PC-3 (cell line): ENCODE measurements around the gene ABHD1. TPM values are rescaled to one million over a fixed set of nuclear protein-coding genes. Genes with fewer than 3 reads are reported as not detected.

Source experiments
- ATAC-seq: fragments of 200-7000 bp; cut with Tn5 transposase; 2 replicates; pipeline ENCODE4 v1.9.1; 2020; ENCODE audit warnings: mild to moderate bottlenecking, moderate library complexity
- BruUV-seq: library from RNA; stranded (reverse); fragments of 400-500 nt; replicated peaks from 2 replicates; lab custom pipeline; 2021; lab: Mats Ljungman, UMichigan
- CTCF ChIA-PET: fragments of 300-600 bp; sonication (Branson Sonifier 250); formaldehyde crosslinking; loops from one replicate; lab custom pipeline; 2022; ENCODE audit warnings: antibody characterized with exemption; lab: Charles Lee
- POLR2A ChIA-PET: fragments of 300-600 bp; sonication (Branson Sonifier 250); formaldehyde crosslinking; loops from one replicate; lab custom pipeline; 2022; ENCODE audit warnings: antibody characterized with exemption; ENCODE audit not compliant: unreplicated experiment; lab: Charles Lee
- DNase-seq: peaks from one replicate; pipeline ENCODE4 v3.0.0-alpha.2; 2015
- H2AFZ ChIP-seq: fragments of 300-600 bp; sonication (generic); 2 replicates; pipeline ENCODE4 v1.6.0; 2016; ENCODE audit warnings: antibody characterized with exemption, low read length
- H3F3A ChIP-seq: fragments of 300-600 bp; sonication (generic); one replicate; pipeline ENCODE4 v1.6.0; 2017; ENCODE audit warnings: antibody characterized with exemption, low read length, control low read depth, mild to moderate bottlenecking; ENCODE audit not compliant: unreplicated experiment
- H3K27ac ChIP-seq: fragments of 300-600 bp; sonication (generic); 2 replicates; pipeline ENCODE4 v1.5.1; 2016; ENCODE audit warnings: mild to moderate bottlenecking, low read length
- H3K27me3 ChIP-seq: fragments of 300-600 bp; sonication (generic); 2 replicates; pipeline ENCODE4 v1.6.1; 2016; ENCODE audit warnings: low read length, mixed read lengths
- H3K36me3 ChIP-seq: fragments of 300-600 bp; sonication (generic); 2 replicates; pipeline ENCODE4 v1.6.1; 2016; ENCODE audit warnings: low read depth, mixed run types, low read length, mixed read lengths
- H3K4me1 ChIP-seq: fragments of 300-600 bp; sonication (generic); 2 replicates; pipeline ENCODE4 v1.5.1; 2016; ENCODE audit warnings: low read length; ENCODE audit not compliant: insufficient read depth
- H3K4me2 ChIP-seq: fragments of 300-600 bp; sonication (generic); 2 replicates; pipeline ENCODE4 v1.6.0; 2016; ENCODE audit warnings: low read length
- H3K4me3 ChIP-seq: fragments of 300-600 bp; sonication (generic); 2 replicates; pipeline ENCODE4 v1.5.1; 2016; ENCODE audit warnings: mild to moderate bottlenecking, low read length, mixed read lengths
- H3K79me2 ChIP-seq: fragments of 300-600 bp; sonication (generic); 2 replicates; pipeline ENCODE4 v1.6.1; 2017; ENCODE audit warnings: low read length, mixed read lengths
- H3K9ac ChIP-seq: fragments of 300-600 bp; sonication (generic); 2 replicates; pipeline ENCODE4 v1.6.0; 2016; ENCODE audit warnings: mild to moderate bottlenecking, low read length
- H3K9me2 ChIP-seq: fragments of 300-600 bp; sonication (generic); replicated peaks from 2 replicates; pipeline ENCODE4 v1.6.1; 2016; ENCODE audit warnings: mixed run types, low read length, mixed read lengths
- H3K9me3 ChIP-seq: fragments of 300-600 bp; sonication (generic); 2 replicates; pipeline ENCODE4 v1.6.1; 2016; ENCODE audit warnings: low read length, mixed read lengths
- H4K20me1 ChIP-seq: fragments of 300-600 bp; sonication (generic); 2 replicates; pipeline ENCODE4 v1.6.1; 2016; ENCODE audit warnings: low read length, mixed read lengths
- CTCF ChIP-seq: fragments of 300-600 bp; sonication (generic); conservative IDR thresholded peaks from 2 replicates; pipeline ENCODE4 v1.5.1; 2017; ENCODE audit warnings: antibody characterized with exemption, low read depth, mild to moderate bottlenecking, low read length
- EZH2 ChIP-seq: fragments of 300-600 bp; sonication (generic); IDR thresholded peaks from one replicate; pipeline ENCODE4 v1.6.1; 2017; ENCODE audit warnings: antibody characterized with exemption, mild to moderate bottlenecking, low read length; ENCODE audit not compliant: unreplicated experiment
- EZH2phosphoT487 ChIP-seq: fragments of 300-600 bp; sonication (generic); IDR thresholded peaks from 2 replicates; pipeline ENCODE4 v1.6.1; 2018; ENCODE audit warnings: mild to moderate bottlenecking, antibody characterized with exemption, low read length, borderline replicate concordance
- intact Hi-C: fragments of 100-400 bp; cut with micrococcal nuclease; formaldehyde crosslinking; loops from 2 replicates; pipeline ENCODE4 v1.9.0; 2023
- total RNA-seq: library from RNA; depleted of rRNA; stranded (reverse); fragments of >200 nt; gene quantifications from 2 replicates; pipeline ENCODE4 v1.2.3, GENCODE V29; 2014

The ABHD1 gene
- total RNA-seq, 1 experiment from 2014 or later: 0.36 TPM

GRCh38 chr2:27149570-27150405 is 26.2 kb downstream of the ABHD1 start:
- no peak overlapping the region for H3K4me3 ChIP-seq
- no peaks in the 10 kb centered on the region for H3K27me3 ChIP-seq
- no TSS peak for BruUV-seq
- no peak overlapping the region for H2AFZ ChIP-seq
- no peak overlapping the region for H3K27ac ChIP-seq
- H3F3A ChIP-seq: no peaks in the 10 kb centered on the region
- H3K4me2 ChIP-seq: no peak overlapping the region
- DNase-seq (no peak), ATAC-seq (no peak)
- CTCF ChIA-PET: no interaction called here
- no peaks in the 10 kb centered on the region for H3K9me3 ChIP-seq
- H3K9me2 ChIP-seq: no peaks in the 10 kb centered on the region
- no peaks in the 10 kb centered on the region for H3K36me3 ChIP-seq
- H4K20me1 ChIP-seq: no peaks in the 10 kb centered on the region
- POLR2A ChIA-PET: no interaction called here
- TF ChIP-seq EZH2: no peak
- TF ChIP-seq CTCF: no peak
- TF ChIP-seq EZH2phosphoT487: no peak
- H3K9ac ChIP-seq: no peak overlapping the region
- H3K79me2 ChIP-seq: no peaks in the 10 kb centered on the region
- intact Hi-C loops: no loop called here
- no peaks in the 10 kb centered on the region for H3K4me1 ChIP-seq

- no peaks in the 10 kb centered on the region for H4K20me1 ChIP-seq
- intact Hi-C loops: no loop called here
- no peak for TF ChIP-seq EZH2
- no peak for TF ChIP-seq CTCF
- TF ChIP-seq EZH2phosphoT487: no peak
- no peaks in the 10 kb centered on the region for H3K9me2 ChIP-seq
- CTCF ChIA-PET: no interaction called here
- H3K9me3 ChIP-seq: no peaks in the 10 kb centered on the region
- no peak overlapping the region for H3K4me3 ChIP-seq
- DNase-seq (no peak), ATAC-seq (no peak)
- H3K4me1 ChIP-seq: no peaks in the 10 kb centered on the region
- H3K27me3 ChIP-seq: no peaks in the 10 kb centered on the region
- H3K27ac ChIP-seq: no peak overlapping the region
- no peaks in the 10 kb centered on the region for H3K79me2 ChIP-seq
- POLR2A ChIA-PET: no interaction called here
- no TSS peak for BruUV-seq
- H2AFZ ChIP-seq: no peak overlapping the region
- no peaks in the 10 kb centered on the region for H3K36me3 ChIP-seq
- H3K9ac ChIP-seq: no peak overlapping the region
- H3K4me2 ChIP-seq: no peak overlapping the region
- H3F3A ChIP-seq: no peaks in the 10 kb centered on the region
Measured at GRCh38 chr2:27150639-27151230, 27.1 kb downstream of the ABHD1 start.
